ENCODE measurements around the gene SNAP25.

The SNAP25 gene

GRCh38 chr20:10218536-10219451 lies at the start of gene SNAP25:
Gene SNAP25, plus strand, starts transcription at chr20:10218830. Its CDS starts 56,662 bp downstream, at chr20:10275492.
- in situ Hi-C loops (cut with HindIII; ENCODE audit: low sequenced_read_pairs), result no loop called here

- in situ Hi-C loops (cut with HindIII; ENCODE audit: low sequenced_read_pairs), result loop anchor here (5.0 kb wide), 1 partner anchor 53 kb away; no protein-coding TSS in a partner anchor
These were observed 48.9 kb upstream of the SNAP25 start for GRCh38 chr20:10169752-10170151.

GRCh38 chr20:10170261-10170660 lies 48.4 kb upstream of the SNAP25 start:
- in situ Hi-C loops (cut with HindIII; ENCODE audit: low sequenced_read_pairs), result loop anchor here (5.0 kb wide), 1 partner anchor 52 kb away; no protein-coding TSS in a partner anchor

- in situ Hi-C loops (cut with HindIII; ENCODE audit: low sequenced_read_pairs), result loop anchor here (5.0 kb wide), 1 partner anchor 50 kb away; no protein-coding TSS in a partner anchor
These were observed 46.5 kb upstream of the SNAP25 start for GRCh38 chr20:10171864-10172751.

- in situ Hi-C loops (cut with HindIII; ENCODE audit: low sequenced_read_pairs), result loop anchor here (5.0 kb wide), 1 partner anchor 49 kb away; no protein-coding TSS in a partner anchor
These were observed 45.5 kb upstream of the SNAP25 start for GRCh38 chr20:10172998-10173655.

GRCh38 chr20:10174400-10174799 lies 44.2 kb upstream of the SNAP25 start:
- in situ Hi-C loops (cut with HindIII; ENCODE audit: low sequenced_read_pairs), result loop anchor here (5.0 kb wide), 1 partner anchor 48 kb away; no protein-coding TSS in a partner anchor

GRCh38 chr20:10177326-10177725 lies 41.3 kb upstream of the SNAP25 start:
- in situ Hi-C loops (cut with HindIII; ENCODE audit: low sequenced_read_pairs), result no loop called here

GRCh38 chr20:10178091-10178490 lies 40.5 kb upstream of the SNAP25 start:
- in situ Hi-C loops (cut with HindIII; ENCODE audit: low sequenced_read_pairs), result no loop called here

- in situ Hi-C loops (cut with HindIII; ENCODE audit: low sequenced_read_pairs), result no loop called here
These were observed 39.8 kb upstream of the SNAP25 start for GRCh38 chr20:10178727-10179313.

GRCh38 chr20:10179574-10180298 lies 38.9 kb upstream of the SNAP25 start:
- in situ Hi-C loops (cut with HindIII; ENCODE audit: low sequenced_read_pairs), result no loop called here

GRCh38 chr20:10180651-10181235 lies 37.9 kb upstream of the SNAP25 start:
- in situ Hi-C loops (cut with HindIII; ENCODE audit: low sequenced_read_pairs), result no loop called here

- in situ Hi-C loops (cut with HindIII; ENCODE audit: low sequenced_read_pairs), result no loop called here
These were observed 32.7 kb upstream of the SNAP25 start for GRCh38 chr20:10185741-10186558.

- in situ Hi-C loops (cut with HindIII; ENCODE audit: low sequenced_read_pairs), result no loop called here
These were observed 28.2 kb upstream of the SNAP25 start for GRCh38 chr20:10190456-10190855.

GRCh38 chr20:10192171-10192570 lies 26.5 kb upstream of the SNAP25 start:
- in situ Hi-C loops (cut with HindIII; ENCODE audit: low sequenced_read_pairs), result no loop called here

GRCh38 chr20:10194166-10194565 lies 24.5 kb upstream of the SNAP25 start:
- in situ Hi-C loops (cut with HindIII; ENCODE audit: low sequenced_read_pairs), result no loop called here

GRCh38 chr20:10200330-10200729 lies 18.3 kb upstream of the SNAP25 start:
- in situ Hi-C loops (cut with HindIII; ENCODE audit: low sequenced_read_pairs), result no loop called here

GRCh38 chr20:10201321-10201870 lies 17.2 kb upstream of the SNAP25 start:
- in situ Hi-C loops (cut with HindIII; ENCODE audit: low sequenced_read_pairs), result no loop called here

GRCh38 chr20:10209091-10209490 lies 9.5 kb upstream of the SNAP25 start:
- in situ Hi-C loops (cut with HindIII; ENCODE audit: low sequenced_read_pairs), result no loop called here
